GM18861 (cell line): ENCODE data around the gene CALN1.

Experiments used
- ATAC-seq: cut with Tn5 transposase; IDR thresholded peaks from one replicate; pipeline ENCODE4 v1.9.1; 2021; ENCODE audit not compliant: unreplicated experiment

CALN1 gene

GRCh38 chr7:72326811-72327210, 85.3 kb downstream of the CALN1 start:
- ATAC-seq: no peak

- no peak for ATAC-seq
Observed at GRCh38 chr7:72326365-72326764, 85.8 kb downstream of the CALN1 start.

DNA sequence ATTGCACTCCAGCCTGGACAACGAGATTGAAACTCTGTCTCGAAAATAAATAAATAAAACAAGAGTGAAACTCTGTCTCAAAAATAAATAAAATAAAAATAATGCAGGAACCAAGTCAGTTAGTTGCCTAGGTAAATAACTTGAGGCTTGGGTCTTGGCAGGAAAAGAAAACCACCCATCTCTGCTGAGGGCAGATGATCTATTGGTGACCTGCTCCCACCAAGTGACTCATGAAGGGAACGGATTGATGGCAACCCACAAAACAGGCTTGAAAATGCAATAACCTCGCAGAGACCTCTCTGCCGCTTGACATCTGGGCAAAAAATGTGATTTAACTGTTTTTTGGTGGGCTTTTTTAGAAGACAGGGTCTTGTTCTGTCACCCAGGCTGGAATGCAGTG, 86.6 kb downstream of the CALN1 start:
- no peak for ATAC-seq

GRCh38 chr7:72321637-72322036, 90.5 kb downstream of the CALN1 start:
- no peak for ATAC-seq

DNA sequence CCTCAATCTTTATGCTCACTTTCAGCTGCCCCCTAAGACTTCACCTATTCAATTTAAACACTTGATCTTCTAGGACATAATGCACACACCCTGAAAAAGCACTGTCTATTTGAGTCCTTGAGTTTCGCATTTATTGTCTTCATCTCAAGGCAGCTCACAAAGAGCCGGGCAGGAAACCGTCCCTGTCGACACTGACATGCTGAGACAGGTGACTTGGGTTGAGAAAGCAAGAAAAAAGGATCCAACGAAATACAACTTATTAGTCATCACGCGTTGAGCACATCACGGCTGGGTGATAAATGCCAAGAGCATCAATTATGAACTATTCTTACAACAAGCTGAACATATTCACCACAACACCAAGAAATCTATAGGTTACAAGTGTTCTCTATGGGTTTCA, 91.1 kb downstream of the CALN1 start:
- no peak for ATAC-seq

DNA sequence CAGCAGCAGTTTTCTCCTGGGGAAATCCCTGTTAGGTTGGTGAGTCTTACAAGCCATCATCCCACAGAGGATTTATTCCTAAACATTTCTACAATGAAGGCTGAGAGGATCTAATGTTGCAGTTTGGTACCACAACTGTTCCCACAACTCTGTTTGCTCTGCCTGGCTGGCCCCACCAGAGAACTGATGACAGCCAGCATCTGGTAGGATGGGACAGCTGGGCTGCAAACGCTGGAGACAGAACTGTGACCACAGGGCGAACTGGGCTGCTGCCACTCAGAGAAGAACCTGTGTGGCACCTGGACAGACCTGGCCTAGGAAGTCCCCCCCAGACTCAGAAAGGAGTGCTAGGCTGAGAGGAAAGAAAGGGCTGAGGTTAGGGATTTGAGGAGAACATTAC, 94.8 kb downstream of the CALN1 start:
- no peak for ATAC-seq

GRCh38 chr7:72316148-72316547, 96.0 kb downstream of the CALN1 start:
- ATAC-seq: no peak

- no peak for ATAC-seq
Observed at GRCh38 chr7:72313906-72314305, 98.2 kb downstream of the CALN1 start.

GRCh38 chr7:72310301-72310700, 101.8 kb downstream of the CALN1 start:
- ATAC-seq: no peak

DNA sequence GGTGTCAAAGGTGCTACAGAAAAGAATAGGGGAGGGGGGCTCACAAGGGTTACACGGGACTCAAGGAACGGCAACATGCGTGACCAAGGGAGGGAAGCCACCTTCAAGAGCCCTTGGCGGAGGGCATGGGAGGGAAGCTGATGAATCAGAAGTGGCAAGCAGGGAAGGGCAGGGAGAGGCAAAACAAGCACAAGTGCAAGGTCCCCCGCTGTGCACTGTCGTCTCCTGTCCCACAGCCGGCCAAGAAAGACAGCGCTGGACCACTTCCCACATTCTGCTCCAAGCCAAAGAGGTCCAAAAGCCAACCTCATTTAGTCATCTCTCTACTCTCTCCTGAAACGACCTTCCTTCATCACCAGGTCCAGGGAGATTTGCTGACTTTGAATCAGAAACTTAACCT, 102.7 kb downstream of the CALN1 start:
- ATAC-seq: no peak

GRCh38 chr7:72308986-72309385, 103.2 kb downstream of the CALN1 start:
- ATAC-seq: no peak

GRCh38 chr7:72307566-72307965, 104.6 kb downstream of the CALN1 start:
- ATAC-seq: no peak

GRCh38 chr7:72298912-72299311, 113.2 kb downstream of the CALN1 start:
- ATAC-seq: no peak

DNA sequence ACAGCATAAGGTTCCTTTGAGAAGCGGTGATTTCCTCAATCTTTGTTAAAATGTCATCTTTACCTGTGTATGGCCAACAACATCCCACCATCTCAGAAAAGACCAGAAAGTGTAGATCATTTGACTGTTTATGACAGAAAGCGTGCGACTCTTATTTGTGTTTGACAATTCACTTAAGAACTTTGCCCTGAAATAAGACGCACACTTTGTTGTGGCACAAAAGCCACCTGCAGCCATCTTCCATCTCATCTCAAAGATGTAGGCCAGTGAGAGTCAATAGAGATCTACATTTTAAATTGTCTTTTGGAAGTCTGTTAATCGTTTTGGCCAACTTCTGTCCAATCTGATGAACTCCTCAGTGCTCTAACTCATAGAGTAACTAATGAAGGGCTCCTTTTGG, 114.0 kb downstream of the CALN1 start:
- ATAC-seq: no peak

DNA sequence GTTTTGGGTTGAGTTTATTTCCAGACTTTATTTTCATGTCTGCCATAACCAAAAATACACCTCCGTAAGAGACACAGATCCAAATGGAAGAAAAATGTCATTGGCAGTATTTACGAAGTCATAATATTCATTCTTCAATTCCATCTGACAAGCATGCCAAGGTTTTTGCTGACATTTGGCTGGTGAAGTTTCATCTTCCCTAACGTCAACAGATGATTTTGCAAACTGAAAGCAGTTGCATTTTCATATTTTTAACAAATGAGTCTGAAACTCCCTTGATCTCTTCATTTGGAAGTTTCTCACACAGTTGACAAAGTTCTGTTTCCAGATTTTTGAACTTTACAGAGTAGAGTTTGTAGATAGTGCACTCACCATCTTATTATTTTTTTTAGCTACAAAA, 114.5 kb downstream of the CALN1 start:
- ATAC-seq: no peak

DNA sequence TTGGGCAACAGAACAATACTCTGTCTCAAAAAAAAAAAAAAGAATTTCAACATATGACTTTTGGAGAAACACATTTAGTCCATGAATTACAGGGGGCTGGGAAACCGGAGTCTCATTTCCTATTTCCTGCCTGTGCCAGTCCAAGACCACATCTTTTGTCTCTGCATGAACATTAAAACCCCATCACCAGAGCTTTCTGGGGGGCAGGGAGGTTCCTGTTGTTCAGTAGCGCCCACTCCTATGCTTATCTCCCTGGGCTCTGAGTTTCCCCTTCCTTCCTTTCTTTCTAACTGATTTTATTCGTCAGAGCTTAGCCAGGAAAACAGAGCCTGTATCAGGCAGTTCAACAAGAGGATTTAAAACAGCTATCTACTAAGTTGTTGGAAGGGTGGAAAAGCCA, 119.3 kb downstream of the CALN1 start:
- no peak for ATAC-seq

DNA sequence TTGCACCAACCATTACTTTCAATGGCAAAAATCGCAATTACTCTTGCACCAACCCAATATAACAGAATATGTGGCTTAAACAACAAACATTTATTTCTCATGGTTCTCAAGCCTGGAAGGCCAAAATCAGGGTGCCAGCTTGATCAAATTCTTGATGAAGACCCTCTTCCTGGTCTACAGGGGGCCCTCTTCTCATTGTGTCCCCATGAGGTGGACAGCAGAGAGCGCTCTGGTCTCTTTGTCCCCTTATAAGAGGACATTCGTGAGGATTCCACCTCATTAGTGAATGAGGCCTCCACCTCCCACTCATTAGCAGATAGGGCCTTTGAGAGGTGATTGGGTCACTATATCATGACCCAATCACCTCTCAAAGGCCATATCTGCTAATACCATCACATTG, 120.0 kb downstream of the CALN1 start:
- no peak for ATAC-seq

DNA sequence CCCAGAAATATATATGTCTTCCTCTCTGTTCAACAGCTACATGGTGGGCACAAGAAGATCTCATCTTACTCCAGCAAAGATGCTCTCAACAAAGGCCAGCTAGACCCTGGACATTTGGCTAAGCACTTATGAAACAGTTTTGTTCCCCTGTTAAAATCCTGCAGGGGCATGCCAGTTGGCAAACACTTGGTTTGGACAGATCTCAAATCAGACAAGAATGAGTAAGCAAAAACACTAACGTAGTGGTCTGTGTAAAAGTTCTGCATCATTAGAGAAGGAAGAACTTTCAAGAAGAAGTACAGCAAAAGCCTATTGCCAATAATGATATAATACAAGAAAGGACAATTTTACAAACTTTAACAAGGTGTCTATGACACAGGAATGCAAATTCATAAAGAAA, 125.6 kb downstream of the CALN1 start:
- ATAC-seq: no peak

DNA sequence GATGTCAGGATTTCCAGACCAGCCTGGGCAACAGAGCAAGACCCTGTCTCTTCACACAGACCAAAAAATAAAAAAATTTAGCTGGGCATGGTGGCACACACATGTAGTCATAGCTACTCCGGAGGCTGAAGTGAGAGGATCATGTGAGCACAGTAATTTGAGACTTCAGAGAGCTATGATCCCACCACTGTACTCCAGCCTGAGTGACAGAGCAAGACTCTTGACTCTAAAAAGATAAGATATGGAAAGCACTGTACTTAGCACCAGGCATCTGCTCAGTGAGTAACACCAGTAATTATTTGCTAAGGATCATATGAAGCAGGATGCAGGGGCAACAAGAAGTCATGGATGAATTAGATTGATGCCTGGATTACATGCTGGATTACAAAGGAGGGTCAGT, 128.8 kb downstream of the CALN1 start:
- ATAC-seq: no peak

DNA sequence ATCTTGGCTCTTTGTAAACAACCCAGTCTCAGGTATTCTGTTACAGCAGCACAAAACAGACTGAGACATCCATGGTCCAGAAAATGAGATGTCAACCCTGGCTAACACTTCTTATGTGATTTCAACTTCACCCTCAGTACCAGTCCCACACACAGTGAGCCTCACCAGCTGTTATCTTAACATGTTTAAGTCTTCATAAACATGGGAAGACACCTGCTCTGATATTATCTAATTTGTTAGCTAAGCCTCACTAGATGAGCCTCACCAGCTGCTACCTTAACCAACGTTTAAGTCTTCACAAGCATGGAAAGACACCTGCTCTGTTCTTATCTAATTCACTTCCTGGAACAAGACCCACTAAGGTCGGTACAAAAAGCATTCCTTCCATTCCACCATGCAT, 130.8 kb downstream of the CALN1 start:
- no peak for ATAC-seq

DNA sequence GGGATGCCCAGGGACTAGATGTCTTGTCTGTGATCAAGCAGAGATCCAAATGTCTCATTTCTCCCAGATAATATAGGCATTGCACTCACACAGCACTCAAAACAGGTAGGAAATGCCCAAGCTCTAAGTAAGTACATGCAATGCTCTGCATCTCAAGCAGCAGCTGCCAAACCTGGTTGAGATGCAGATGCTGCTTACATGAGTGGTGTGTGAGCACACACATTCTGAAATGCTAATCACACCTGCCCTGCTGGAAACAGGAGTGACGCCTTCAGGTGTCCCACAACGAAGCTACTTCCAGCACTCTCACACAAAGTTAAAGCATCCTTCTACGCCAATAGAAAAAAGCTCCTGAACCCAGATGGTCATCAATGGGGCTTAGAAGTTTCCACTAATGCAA, 132.9 kb downstream of the CALN1 start:
- ATAC-seq: no peak

GRCh38 chr7:72278550-72278949, 133.6 kb downstream of the CALN1 start:
- no peak for ATAC-seq

DNA sequence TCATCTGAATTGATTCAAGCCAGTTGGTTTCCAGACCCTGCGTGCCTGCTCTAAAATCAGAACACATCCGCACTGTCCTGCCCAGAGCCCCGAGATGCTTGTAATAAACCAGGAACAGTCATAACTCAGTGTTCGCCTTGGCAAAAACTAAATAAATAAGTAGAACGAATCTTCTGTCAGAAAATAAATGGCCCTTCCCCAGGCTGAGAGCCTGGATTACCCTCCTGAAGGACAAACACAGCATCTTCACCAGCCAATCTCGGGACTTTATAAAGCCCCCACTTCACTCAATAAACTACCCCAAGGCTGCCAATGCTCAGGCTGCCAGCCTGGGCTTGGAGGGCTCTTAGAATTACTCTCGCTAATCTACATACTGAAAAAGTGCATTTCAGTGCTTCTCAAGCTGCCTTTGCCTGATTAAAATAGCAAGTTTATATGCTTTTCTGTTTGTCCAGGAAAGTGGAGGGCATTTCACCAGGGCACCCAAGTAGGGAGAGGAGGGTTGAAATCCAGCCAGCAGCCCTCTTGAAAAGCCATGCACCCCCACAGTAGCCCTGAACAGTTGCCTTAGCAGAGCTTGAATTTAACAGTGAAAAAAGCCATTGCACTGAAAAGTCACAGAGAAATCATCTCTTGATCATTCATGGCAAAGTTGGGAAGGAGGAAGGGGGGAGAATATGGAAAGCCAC, 136.6 kb downstream of the CALN1 start:
- ATAC-seq: no peak

DNA sequence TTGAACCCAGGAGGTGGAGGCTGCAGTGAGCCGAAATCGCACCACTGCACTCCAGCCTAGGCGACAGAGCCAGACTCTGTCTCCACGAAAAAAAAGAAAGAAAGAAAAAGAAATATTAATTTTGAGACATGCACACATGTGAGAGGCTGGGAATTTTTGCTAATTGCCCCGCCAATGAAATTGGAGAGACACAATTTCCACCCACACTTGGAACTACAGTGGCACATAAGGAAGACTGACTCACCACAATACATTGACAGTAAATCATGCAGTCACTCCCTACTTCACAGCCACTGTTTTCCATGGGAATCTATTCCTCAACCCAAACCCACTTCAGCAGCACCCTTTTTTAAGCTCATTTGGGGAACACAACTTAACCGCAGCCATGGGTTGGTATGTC, 139.7 kb downstream of the CALN1 start:
- ATAC-seq: no peak
